Measurements from ENCODE around the gene FNDC3B.
A peak's percentile ranks its signal among the peaks of the same experiment; 100 is the strongest.

The FNDC3B gene

DNA sequence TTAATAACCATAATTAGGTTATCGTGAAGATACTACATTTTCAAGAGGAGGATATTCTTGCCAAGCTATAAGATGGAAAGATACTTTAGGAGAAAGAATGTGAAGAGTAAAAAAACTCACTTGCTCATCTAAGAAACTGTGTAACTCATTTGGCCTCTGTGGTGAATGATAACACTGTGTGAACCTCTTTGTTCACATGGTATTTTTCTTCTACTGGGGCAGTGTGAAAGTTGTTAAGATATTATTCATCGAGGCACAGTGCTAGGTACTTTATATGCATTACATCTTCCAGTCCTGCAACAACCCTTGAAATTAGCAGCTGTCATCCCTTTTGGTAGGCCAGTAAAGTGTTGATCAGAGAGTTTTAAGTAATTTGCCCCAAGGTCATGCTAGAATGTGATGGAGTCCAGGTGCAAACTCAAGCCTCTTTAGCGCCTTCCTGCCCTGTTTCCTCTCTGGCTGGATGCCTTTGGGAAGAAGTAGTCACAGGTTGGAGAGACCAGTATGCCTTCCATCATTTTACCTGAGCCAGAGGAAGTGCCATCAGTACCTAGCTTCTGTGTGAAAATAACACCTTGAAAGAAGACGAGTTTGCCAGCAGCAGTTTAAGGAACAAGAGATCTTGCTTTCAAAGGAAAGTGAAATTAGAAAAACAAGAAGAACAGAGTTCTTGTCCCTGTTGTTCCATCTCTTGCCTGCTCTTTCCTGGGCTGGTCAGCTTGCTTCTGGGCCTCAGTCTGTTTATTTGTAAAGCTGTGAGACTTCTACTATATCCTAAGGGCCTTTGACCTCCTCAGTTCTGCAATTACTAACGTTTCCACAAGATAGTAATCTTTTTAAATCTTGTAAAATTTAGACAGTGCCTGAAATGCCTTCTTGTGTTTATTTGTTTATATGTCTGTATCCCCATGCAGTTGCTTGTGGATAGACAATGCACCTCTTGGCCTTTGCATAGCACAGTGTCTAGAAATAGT lies 179.3 kb downstream of the FNDC3B start:
- no peak for DNase-seq

DNA sequence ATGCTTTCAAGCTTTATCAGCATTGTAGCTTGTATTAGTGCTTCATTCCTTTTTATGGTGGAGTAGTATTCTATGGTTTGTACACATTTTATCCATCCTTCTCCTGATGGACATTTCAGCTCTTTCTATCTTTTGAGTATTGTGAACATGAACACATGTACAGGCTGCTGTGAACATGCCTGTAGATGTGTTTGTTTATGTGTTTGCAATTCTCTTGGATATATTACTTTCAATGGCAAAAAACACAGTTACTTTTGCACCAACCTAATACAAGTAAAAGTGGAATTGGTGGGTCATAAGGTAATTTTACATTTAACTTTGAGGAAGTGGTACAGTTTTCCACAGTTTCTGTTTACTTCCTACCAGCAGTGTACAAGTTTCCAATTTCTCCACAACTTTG lies 180.4 kb downstream of the FNDC3B start:
- DNase-seq, result no peak

DNA sequence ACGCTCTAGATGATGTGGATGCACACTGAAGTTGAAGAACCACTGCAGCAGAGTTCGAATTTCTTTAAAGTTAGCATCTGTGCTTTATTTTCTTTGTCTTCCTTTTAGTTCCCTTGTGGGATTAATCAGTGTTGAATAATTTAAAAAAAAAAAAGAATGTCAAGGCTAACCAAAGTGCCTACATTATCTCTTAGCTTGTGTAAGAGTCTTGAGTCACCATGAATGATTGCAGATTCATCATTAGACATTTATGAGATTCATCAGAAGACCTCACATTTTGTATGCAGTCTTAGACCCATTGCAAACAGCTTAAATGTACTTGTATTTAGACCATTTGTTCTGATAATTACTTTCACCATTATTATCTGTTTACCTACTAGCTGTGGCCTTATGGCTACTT lies 182.2 kb downstream of the FNDC3B start:
- peak in 1 of 4 experiments; percentile 47 for DNase-seq

DNA sequence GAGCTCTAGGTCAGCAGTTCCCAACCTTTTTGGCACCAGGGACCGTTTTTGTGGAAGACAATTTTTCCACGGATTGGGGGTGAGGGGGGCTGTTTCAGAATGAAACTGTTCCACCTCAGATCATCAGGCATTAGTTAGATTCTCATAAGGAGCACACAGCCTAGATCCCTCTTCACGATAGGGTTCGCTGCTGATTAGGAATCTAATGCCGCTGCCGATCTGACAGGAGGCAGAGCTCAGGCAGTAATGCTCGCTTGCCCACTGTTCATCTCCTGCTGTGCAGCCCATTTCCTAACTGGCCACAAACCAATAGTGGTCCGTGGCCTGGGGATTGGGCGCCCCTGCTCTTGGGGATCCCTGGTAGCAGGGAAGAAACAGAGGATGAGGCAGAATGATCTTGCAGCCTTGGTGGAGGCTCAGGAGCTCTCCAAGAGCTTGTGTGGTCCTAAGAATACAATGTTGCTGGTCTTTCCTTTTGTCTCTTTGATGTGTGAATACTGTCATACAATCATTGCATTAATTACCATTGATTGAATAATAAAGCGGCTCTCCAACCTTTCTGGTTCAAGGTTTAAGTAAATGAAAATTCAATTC lies 183.2 kb downstream of the FNDC3B start:
- no peak for DNase-seq

DNA sequence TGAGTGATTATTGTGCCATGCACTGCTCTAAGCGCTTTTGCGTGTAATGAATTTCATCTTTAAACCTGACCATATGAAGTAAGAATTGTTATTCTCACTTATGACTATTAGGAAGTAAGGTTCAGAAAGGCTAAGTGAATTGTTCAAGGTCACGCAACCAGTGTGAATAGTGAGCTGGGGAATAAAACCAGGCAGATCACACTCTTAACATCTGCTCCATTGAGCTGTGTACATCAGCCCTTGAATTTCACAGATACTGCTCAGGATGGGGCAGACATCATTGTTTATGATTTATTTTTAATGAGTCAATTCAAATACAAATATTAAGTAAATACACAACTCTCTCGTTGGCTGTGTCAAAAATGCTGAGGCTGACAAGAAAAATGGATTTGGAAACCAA lies 184.5 kb downstream of the FNDC3B start:
- DNase-seq, result no peak

DNA sequence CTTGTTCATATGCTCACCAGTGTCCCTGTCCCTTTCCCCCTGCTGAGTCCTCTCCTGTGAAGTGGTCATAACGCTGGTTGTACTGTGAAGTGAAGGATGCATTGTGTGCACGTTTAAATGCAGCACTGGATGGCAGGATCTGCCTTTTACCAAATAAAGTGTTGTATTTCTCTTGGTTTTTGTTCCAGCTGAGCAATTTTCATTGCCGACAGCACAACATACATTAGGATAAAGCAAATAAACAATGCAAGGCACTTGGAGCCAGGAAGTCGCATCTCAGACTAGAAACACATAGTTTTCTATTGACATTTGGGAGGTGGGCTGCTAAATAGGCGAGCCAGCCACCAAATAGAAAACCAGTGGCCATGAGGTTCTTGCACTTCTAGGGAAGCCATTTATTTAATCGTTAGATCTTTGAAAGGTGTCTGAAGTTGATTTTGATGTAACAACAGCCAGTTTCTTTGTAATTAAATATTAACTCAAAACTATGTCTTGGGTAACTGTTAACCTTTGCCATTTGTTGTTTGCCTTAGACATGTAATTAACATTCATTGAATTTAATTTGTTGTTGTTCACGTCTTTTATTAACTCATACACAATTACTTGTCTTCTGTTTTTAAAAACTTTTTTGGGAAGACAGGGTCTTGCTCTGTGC lies 185.3 kb downstream of the FNDC3B start:
- no peak for DNase-seq

DNA sequence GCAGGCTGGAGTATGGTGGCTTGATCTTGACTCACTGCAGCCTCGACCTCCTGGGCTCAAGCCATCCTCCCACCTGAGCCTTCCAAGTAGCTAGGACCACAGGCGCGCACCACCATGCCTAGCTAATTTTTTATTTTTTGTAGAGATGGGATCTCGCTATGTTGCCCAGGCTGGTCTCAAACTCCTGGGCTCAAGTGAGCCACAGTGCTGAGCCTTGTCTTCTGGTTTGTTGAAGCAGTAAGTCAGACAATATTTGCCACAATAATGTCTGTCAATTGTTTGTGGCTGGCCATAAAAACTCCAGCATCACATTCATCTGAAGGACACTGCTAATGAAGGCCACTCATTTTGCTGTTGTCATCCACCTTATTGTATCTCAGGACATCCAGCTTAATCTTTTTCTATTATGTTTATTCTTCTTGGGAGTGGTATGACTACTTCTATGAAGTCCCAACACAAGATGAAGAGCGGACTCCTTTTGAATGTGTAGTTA lies 185.9 kb downstream of the FNDC3B start:
- no peak for DNase-seq

DNA sequence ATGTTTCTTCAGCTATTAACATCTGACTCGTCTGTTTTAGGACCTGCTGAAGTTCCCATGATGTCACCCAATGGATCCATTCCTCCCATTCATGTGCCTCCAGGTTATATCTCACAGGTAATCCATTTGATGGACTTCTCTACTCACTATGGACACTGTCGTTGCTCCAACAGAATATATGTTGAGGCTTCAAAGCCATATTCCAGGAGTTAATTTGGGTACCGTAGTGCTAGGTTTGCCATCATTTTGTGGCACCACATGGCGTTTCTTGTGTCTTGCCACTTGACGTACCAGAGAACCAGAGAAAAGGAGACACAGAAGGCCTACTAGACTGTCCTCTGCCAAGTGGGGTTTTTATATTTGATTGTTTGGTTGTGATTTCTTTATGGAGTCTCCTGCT lies 187.5 kb downstream of the FNDC3B start:
- no peak for DNase-seq

DNA sequence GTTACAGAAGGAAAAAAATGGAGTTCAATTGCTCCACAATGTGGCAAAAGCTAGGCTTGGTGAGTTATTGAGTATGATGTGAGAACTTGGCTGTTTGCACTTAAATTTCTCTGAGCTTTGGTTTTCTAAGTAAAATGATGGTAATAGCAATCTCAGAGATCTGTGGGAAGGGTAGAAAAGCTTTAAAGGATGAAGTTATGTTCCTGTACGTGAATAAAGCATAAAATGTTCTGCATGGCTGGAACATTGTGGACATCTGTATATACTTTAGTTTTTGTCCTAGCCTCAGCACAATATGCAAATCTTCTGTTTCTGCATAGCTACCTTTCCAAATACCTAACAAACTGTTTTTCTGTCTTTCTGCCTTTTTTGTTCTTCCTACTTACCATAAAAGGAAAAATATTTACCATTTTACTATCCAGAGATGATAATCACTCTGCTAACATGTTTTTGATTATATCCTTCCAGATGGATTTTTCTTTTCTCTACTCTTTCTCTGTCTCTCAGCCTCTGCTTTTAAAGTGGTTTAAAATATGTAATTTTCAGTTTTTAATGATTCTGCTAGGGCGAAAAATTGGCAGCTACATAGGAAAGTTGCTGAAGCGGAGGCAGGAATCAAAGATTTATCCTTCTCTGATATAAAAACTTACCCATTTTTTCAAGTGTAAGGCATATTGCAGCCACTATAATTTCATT lies 188.1 kb downstream of the FNDC3B start:
- no peak for DNase-seq

DNA sequence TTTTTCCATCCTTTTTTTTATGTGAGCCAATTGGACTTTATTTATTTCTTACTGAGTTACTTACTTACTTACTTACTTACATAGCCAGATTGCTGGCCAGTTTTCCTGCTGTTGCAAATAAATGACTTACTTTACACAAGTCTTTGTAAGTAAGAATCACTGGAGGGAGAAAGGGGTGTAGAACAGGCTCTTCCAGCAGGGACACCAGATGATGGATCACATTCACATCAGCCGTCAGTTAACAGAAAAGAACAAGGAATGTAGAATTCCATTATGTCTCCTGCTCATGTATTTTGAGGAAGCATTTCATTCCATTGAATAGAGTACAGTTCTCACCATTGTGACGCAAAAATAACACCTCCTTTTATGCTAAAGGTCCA lies 188.6 kb downstream of the FNDC3B start:
- no peak for DNase-seq

DNA sequence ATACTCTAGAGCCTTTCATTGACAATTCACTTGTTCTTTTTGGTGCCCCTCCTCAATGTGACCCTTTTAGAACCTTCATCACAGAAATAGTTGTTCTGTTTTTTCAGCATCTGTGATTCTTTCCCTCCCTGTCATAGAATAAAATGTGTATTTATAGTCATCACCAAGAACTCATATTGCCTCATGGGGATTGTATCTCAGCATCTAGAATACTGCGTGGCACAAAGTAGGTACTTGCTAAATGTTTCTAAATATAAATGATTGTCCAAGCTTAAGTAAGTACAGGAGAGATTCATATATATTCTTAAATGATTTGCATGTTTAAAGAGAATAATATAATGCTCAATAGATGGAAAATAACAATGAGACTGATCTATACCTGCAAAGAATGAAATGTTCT lies 190.1 kb downstream of the FNDC3B start:
- no peak for DNase-seq

DNA sequence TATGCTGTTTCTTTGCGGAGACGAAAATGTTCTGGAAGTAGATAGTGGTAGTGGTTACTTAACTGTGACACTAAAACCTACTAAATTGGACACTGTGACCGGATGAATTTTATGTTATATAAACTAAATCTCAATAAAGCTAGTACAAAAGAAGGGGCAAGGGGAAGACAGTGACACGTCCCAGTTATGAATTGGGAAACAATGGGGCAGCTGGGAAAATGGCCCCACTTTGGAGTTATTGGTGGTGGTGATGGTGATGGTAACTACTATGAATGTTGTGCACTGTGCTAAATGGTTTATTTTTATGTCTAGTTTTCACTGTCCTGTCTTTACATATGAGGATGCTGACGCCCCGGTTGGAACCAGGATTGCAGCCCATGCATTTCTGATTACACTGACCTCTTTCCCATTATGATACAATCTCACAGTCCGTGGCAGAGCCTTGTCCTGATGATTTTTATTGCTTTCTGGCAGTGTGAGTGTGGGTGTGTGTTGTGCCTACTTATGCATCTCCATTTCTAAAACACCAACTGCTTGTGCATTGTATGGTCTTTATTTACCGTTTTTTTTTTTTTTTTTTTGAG lies 192.0 kb downstream of the FNDC3B start:
- DNase-seq, result no peak

DNA sequence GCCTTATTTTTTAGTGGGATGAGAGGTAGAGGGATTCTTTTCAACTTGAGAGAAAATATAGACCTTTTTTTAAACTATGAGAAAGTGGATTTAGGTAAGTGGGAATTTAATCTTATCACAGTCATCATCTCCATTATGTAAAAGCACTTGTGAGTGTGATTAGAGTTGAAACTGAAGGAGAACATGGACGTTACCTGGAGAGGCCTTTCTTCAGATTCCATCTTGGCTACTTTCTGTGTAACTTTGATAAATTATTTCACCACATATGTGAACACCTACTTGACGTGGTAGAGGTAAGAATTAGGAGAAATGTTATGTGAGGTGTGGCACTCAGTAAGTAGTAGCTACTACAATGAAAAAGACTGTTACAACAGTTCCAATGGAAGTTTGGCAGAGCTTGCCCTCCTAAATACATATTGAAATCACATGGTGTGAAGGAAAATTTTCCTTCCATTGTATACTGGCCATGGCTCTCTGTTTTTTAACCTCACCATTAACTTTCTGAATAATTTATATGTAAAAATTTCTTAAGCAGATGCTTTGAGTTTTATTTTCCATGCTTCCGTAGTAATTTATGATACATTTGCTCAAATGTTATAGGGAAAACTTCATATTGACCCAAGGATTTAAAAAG lies 193.3 kb downstream of the FNDC3B start:
- no peak for DNase-seq

DNA sequence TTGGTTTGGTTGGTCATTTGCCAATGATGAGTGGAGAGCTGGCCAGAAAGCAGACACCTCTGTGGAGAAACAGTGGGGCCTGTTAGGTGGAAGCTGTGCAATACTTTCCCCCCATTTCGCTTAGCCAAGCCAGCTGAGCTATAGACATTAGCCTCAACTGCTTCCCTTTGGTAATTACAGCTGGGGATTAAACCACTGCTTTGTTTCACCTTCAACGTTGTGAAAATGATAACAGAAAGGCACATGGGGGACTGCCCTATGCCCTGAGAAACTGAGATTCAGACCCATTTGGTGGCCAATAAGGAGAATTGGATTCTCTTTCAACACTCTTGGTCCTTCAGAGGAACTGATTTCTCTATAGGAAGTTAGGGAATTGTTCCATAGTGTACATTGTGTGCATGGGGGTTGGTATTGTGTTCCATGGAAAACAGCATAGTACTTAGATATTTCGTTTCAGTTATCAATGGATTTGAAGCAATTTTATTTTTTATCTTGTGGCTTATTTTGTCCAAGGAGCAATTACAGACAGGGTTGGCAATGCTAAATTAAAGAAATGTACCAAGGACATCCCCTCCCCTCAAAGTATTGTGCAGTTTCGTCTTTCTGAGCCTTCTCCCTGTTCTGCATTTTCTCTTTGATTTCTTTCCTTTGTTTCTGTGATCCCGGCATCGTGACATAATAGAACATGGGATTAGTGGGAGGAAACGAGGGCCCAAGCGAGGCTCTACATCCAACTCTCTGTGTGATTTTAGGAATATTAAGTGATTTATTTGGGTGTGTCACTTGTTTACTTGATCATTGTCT lies 194.3 kb downstream of the FNDC3B start:
- DNase-seq, result no peak

DNA sequence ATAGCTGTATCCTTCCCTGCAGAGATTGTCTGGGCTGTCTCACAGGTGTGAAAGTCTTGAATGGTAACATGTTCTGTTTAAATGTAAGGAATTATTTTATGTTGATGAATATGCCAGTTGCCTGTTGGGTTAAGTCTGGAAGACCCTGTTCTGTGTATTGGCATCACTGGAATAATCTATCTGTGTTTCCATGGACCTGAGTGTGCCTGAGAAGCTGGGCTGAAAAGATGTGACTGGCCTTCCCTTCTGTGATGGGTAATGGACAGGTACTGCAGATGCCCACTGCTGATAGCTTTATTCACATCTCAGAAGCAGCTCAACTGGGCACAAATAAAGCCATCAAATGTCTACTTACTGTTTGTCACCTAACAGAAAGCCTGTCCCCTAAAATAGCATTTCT lies 196.3 kb downstream of the FNDC3B start:
- no peak for DNase-seq

DNA sequence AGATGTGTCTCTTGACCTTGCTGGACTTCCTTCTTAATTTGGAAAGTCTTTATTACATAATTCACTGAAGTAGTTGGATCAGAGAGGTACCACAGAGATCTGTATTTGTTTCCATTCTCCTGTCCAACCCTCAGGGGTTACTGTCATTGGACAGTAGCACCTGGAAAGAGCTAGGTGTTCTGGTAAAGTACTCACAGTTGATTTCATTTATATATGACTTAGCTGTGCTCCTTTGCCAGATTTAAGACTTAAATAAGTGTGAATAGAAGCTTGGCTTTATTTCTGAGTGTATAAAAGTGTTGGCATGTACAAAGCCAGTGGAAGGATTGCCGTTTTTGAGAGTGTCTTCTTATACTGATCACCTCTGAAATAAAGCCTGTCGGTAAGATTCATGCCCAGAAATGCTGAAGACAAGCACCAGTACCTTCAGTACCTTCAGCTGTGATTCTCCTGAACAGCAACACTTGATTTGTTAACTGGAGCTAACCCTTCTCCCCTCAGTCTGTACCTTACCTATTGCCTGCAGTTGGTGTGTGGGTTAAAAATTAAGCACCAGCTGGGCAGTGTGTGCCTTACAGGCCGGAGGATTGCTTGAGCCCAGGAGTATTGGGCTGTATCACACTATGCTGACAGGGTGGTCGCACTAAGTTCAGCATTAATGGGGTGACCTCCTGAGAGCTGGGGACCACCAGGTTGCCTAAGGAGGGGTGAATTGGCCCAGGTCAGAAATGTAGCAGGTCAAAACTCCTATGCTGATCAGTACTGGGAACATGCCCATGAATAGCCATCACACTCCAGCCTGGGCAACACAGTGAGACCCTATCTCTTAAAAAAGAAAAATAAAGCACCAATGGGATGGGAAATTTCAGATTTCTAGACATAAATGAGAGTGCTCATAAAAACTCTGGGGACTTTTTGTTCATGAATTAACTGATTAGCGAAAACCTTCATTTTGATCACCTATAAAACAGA lies 197.7 kb downstream of the FNDC3B start:
- DNase-seq, result no peak

DNA sequence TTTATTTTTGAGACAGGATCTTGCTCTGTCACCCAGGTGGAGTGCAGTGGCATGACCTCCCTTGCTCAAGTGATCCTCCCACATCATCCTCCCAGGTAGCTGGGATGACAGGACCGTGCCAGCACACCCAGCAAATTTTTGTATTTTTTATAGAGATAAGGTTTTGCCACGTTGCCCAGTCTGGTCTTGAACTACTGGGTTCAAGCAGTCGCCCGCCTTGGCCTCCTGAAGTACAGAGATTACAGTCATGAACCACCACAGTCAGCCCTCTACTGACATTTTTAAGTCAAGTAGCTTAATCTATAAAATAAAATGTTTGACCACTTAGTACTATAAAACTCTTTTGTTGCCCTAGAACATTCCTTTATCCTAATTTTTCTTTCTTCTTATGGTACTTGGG lies 198.8 kb downstream of the FNDC3B start:
- no peak for DNase-seq

DNA sequence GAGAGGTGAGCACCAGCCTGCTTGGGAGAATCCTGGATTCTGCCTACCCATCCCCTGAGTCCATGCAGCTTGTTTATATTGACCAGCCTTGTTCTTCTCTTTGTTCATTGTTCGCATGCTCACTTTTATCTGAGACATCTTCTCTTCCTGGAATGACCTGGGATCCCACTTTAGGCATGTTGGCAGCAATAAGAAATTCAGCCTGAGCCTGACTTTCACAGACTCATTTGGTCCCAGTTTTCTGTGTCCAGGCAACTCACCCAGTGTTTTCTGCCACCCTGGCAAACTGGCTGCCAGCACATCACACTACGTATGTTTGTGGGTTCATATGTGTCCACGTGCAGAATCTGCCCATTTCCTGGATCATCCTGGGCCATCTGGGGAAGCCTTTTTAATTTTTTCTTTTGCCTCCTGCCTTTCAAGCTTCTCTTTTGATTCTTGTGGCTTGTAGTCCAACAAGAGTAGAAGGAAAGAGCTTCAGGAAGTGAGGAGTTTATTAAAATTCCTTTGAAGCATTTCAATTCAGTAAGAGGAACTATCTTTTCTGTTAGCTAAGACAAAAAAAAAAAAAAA lies 199.9 kb downstream of the FNDC3B start:
- DNase-seq, result peak; percentile 47 to 62 (median 58)

DNA sequence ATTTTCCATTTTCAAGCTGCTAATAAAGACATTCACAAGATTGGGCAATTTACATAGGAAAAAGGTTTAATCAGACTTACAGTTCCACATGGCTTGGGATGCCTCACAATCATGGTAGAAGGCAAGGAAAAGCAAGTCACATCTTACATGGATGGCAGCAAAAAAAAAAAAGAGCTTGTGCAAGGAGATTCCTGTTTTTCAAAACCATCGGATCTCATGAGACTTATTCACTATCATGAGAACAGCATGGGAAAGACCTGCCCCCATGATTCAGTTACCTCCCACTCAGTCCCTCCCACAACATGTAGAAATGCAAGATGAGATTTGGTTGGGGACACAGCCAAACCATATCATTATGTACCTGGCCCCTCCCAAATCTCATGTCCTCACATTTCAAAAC lies 202.0 kb downstream of the FNDC3B start:
- DNase-seq, result peak in 1 of 4 experiments; percentile 40

All from suppressor macrophage (primary cell).